ENCODE results near the gene HMGN1.

GRCh38 chr21:39318091-39318959 lies 30.6 kb downstream of the HMGN1 start:
- no peak for TF ChIP-seq CTCF (IDR thresholded peaks at IDR 0.05)
- no peak for TF ChIP-seq POLR2A (IDR thresholded peaks at IDR 0.05)

Data from Peyer's patch (tissue), 4 donors.